ENCODE measurements around the gene MMAB.

Gene MMAB

GRCh38 chr12:109600481-109600880 is 27.2 kb upstream of the MMAB start:
- ATAC-seq (ENCODE audit: low read depth): no peak
- Histone ChIP-seq H3K27ac (ENCODE audit: poor library complexity, severe bottlenecking) (no peak overlapping the region), H3K4me1 (ENCODE audit: insufficient read depth, poor library complexity, severe bottlenecking) (no peaks in the 10 kb centered on the region), H3K4me3 (ENCODE audit: severe bottlenecking) (no peak overlapping the region), H3K27me3 (ENCODE audit: insufficient read depth, poor library complexity, severe bottlenecking) (no peaks in the 10 kb centered on the region), H3K36me3 (ENCODE audit: low read depth) (no peaks in the 10 kb centered on the region), H3K9me3 (ENCODE audit: severe bottlenecking) (no peaks in the 10 kb centered on the region)
- no peak for TF ChIP-seq CTCF (IDR thresholded peaks at IDR 0.05; ENCODE audit: poor library complexity, severe bottlenecking)
- no peak for DNase-seq (ENCODE audit: low spot score)

- ATAC-seq (ENCODE audit: low read depth): no peak
- Histone ChIP-seq H3K27me3 (ENCODE audit: insufficient read depth, poor library complexity, severe bottlenecking) (no peaks in the 10 kb centered on the region), H3K27ac (ENCODE audit: poor library complexity, severe bottlenecking) (no peak overlapping the region), H3K36me3 (ENCODE audit: low read depth) (no peaks in the 10 kb centered on the region; the same call in 1 of the 2 replicates), H3K9me3 (ENCODE audit: severe bottlenecking) (no peaks in the 10 kb centered on the region), H3K4me1 (ENCODE audit: insufficient read depth, poor library complexity, severe bottlenecking) (no peaks in the 10 kb centered on the region), H3K4me3 (ENCODE audit: severe bottlenecking) (no peak overlapping the region)
- TF ChIP-seq CTCF (IDR thresholded peaks at IDR 0.05; ENCODE audit: poor library complexity, severe bottlenecking): no peak
- DNase-seq (ENCODE audit: low spot score): no peak
These were observed 25.8 kb upstream of the MMAB start for GRCh38 chr12:109599087-109599486.

GRCh38 chr12:109598428-109598854 is 25.1 kb upstream of the MMAB start:
- ATAC-seq (ENCODE audit: low read depth) (no peak), DNase-seq (ENCODE audit: low spot score) (no peak)
- no peak overlapping the region for H3K4me3 ChIP-seq (ENCODE audit: severe bottlenecking)
- H3K9me3 ChIP-seq (ENCODE audit: severe bottlenecking): no peaks in the 10 kb centered on the region
- no peak overlapping the region for H3K27ac ChIP-seq (ENCODE audit: poor library complexity, severe bottlenecking)
- peaks cover 5% of the 10 kb centered on the region; the same call in 1 of the 2 replicates for H3K36me3 ChIP-seq (ENCODE audit: low read depth)
- no peaks in the 10 kb centered on the region for H3K4me1 ChIP-seq (ENCODE audit: insufficient read depth, poor library complexity, severe bottlenecking)
- H3K27me3 ChIP-seq (ENCODE audit: insufficient read depth, poor library complexity, severe bottlenecking): no peaks in the 10 kb centered on the region
- TF ChIP-seq CTCF (IDR thresholded peaks at IDR 0.05; ENCODE audit: poor library complexity, severe bottlenecking): no peak

GRCh38 chr12:109597795-109598427 is 24.6 kb upstream of the MMAB start:
- peak; percentile 80 for DNase-seq (ENCODE audit: low spot score)
- Histone ChIP-seq H3K27me3 (ENCODE audit: insufficient read depth, poor library complexity, severe bottlenecking) (no peaks in the 10 kb centered on the region), H3K36me3 (ENCODE audit: low read depth) (peaks cover 11% of the 10 kb centered on the region; the same call in 1 of the 2 replicates), H3K4me3 (ENCODE audit: severe bottlenecking) (no peak overlapping the region), H3K27ac (ENCODE audit: poor library complexity, severe bottlenecking) (no peak overlapping the region), H3K4me1 (ENCODE audit: insufficient read depth, poor library complexity, severe bottlenecking) (no peaks in the 10 kb centered on the region), H3K9me3 (ENCODE audit: severe bottlenecking) (no peaks in the 10 kb centered on the region)
- peak; percentile 95 for TF ChIP-seq CTCF (IDR thresholded peaks at IDR 0.05; ENCODE audit: poor library complexity, severe bottlenecking)
- ATAC-seq (ENCODE audit: low read depth): peak; percentile 83

GRCh38 chr12:109597414-109597794 is 24.1 kb upstream of the MMAB start:
- Histone ChIP-seq H3K4me3 (ENCODE audit: severe bottlenecking) (no peak overlapping the region), H3K36me3 (ENCODE audit: low read depth) (peaks cover 16% of the 10 kb centered on the region), H3K4me1 (ENCODE audit: insufficient read depth, poor library complexity, severe bottlenecking) (no peaks in the 10 kb centered on the region), H3K27ac (ENCODE audit: poor library complexity, severe bottlenecking) (no peak overlapping the region), H3K9me3 (ENCODE audit: severe bottlenecking) (no peaks in the 10 kb centered on the region), H3K27me3 (ENCODE audit: insufficient read depth, poor library complexity, severe bottlenecking) (no peaks in the 10 kb centered on the region)
- DNase-seq (ENCODE audit: low spot score) (no peak), ATAC-seq (ENCODE audit: low read depth) (peak; percentile 4; the same call in 1 of the 3 replicates)
- no peak for TF ChIP-seq CTCF (IDR thresholded peaks at IDR 0.05; ENCODE audit: poor library complexity, severe bottlenecking)
